ENCODE results near the gene IGF1R. TPM values are rescaled to one million over a fixed set of nuclear protein-coding genes. Genes with fewer than 3 reads are reported as not detected.

Gene IGF1R
- total RNA-seq, 1 donor from 2014 or later = 47.7 TPM

DNA sequence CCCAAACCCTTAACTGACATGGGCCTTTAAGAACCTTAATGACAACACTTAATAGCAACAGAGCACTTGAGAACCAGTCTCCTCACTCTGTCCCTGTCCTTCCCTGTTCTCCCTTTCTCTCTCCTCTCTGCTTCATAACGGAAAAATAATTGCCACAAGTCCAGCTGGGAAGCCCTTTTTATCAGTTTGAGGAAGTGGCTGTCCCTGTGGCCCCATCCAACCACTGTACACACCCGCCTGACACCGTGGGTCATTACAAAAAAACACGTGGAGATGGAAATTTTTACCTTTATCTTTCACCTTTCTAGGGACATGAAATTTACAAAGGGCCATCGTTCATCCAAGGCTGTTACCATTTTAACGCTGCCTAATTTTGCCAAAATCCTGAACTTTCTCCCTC lies 309.3 kb downstream of the IGF1R start:
- H3K36me3 ChIP-seq = peaks cover 63% of the 10 kb centered on the region
- DNase-seq (no peak), ATAC-seq (no peak)
- intact Hi-C loops (cut with DNase I) = no loop called here
- peaks cover 10% of the 10 kb centered on the region for H3K9me3 ChIP-seq
- no peak overlapping the region for H3K4me3 ChIP-seq
- peaks cover 21% of the 10 kb centered on the region for H3K4me1 ChIP-seq
- no peak for TF ChIP-seq CTCF (IDR thresholded peaks at IDR 0.05)
- no peak overlapping the region for H3K27ac ChIP-seq
- H3K27me3 ChIP-seq (ENCODE audit: low read depth) = no peaks in the 10 kb centered on the region

DNA sequence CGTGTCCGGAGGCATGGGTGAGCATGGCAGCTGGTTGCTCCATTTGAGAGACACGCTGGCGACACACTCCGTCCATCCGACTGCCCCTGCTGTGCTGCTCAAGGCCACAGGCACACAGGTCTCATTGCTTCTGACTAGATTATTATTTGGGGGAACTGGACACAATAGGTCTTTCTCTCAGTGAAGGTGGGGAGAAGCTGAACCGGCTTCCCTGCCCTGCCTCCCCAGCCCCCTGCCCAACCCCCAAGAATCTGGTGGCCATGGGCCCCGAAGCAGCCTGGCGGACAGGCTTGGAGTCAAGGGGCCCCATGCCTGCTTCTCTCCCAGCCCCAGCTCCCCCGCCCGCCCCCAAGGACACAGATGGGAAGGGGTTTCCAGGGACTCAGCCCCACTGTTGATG lies 309.7 kb downstream of the IGF1R start:
- peaks cover 61% of the 10 kb centered on the region for H3K36me3 ChIP-seq
- TF ChIP-seq CTCF (IDR thresholded peaks at IDR 0.05) = no peak
- H3K9me3 ChIP-seq = peaks cover 10% of the 10 kb centered on the region
- DNase-seq (no peak), ATAC-seq (no peak)
- peaks cover 17% of the 10 kb centered on the region for H3K4me1 ChIP-seq
- H3K27ac ChIP-seq = no peak overlapping the region
- intact Hi-C loops (cut with DNase I) = no loop called here
- H3K4me3 ChIP-seq = no peak overlapping the region
- H3K27me3 ChIP-seq (ENCODE audit: low read depth) = no peaks in the 10 kb centered on the region

- peaks cover 57% of the 10 kb centered on the region for H3K36me3 ChIP-seq
- DNase-seq (no peak), ATAC-seq (no peak)
These were observed 310.7 kb downstream of the IGF1R start for GRCh38 chr15:98958918-98959639.

DNA sequence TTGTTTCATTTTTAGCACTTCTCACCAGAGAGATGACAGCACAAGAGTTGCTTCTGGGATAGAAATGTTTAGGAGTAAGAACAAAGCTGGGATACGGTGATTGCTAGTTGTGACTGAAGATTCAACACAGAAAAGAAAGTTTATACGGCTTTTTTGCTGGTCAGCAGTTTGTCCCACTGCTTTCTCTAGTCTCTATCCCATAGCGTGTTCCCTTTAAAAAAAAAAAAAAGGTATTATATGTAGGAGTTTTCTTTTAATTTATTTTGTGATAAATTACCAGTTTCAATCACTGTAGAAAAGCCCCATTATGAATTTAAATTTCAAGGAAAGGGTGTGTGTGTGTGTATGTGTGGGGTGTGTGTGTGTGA lies 311.3 kb downstream of the IGF1R start:
- Histone ChIP-seq H3K4me1 (peaks cover 3% of the 10 kb centered on the region), H3K4me3 (no peak overlapping the region), H3K9me3 (peaks cover 10% of the 10 kb centered on the region), H3K36me3 (peaks cover 57% of the 10 kb centered on the region), H3K27me3 (ENCODE audit: low read depth) (no peaks in the 10 kb centered on the region), H3K27ac (no peak overlapping the region)
- ATAC-seq (no peak), DNase-seq (no peak)
- intact Hi-C loops (cut with DNase I) = no loop called here
- TF ChIP-seq CTCF (IDR thresholded peaks at IDR 0.05) = no peak

More at GRCh38 chr15:98958918-98959639, 310.7 kb downstream of the IGF1R start:
- intact Hi-C loops (cut with DNase I) = no loop called here
- Histone ChIP-seq H3K9me3 (peaks cover 10% of the 10 kb centered on the region), H3K4me3 (no peak overlapping the region), H3K4me1 (peaks cover 7% of the 10 kb centered on the region), H3K27me3 (ENCODE audit: low read depth) (no peaks in the 10 kb centered on the region), H3K27ac (no peak overlapping the region)
- TF ChIP-seq CTCF (IDR thresholded peaks at IDR 0.05) = no peak

DNA sequence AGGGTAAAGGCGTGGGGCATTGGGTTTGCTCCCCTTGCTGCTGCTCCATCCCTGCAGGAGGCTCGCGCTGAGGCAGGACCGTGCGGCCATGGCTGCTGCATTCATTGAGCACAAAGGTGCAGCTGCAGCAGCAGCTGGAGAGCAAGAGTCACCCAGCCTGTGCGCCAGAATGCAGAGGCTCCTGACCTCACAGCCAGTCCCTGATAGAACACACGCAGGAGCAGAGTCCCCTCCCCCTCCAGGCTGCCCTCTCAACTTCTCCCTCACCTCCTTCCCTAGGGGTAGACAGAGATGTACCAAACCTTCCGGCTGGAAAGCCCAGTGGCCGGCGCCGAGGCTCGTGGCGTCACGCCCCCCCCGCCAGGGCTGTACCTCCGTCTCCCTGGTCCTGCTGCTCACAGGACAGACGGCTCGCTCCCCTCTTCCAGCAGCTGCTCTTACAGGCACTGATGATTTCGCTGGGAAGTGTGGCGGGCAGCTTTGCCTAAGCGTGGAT lies 312.3 kb downstream of the IGF1R start:
- intact Hi-C loops (cut with DNase I) = no loop called here
- Histone ChIP-seq H3K27me3 (ENCODE audit: low read depth) (no peaks in the 10 kb centered on the region), H3K27ac (no peak overlapping the region), H3K36me3 (peaks cover 57% of the 10 kb centered on the region), H3K4me3 (no peak overlapping the region), H3K9me3 (peaks cover 10% of the 10 kb centered on the region), H3K4me1 (no peaks in the 10 kb centered on the region)
- DNase-seq = no peak
- TF ChIP-seq CTCF (IDR thresholded peaks at IDR 0.05) = no peak
- ATAC-seq = no peak
